Measurements from ENCODE around the gene CLCF1.
"Not testable (repeated sequence)": the region's sequence is repeated elsewhere in the genome, so short reads cannot be mapped to it uniquely, and the experiment has no call there.

- TF ChIP-seq POLR2AphosphoS5, CTCF, EP300, POLR2A (IDR thresholded peaks at IDR 0.05): not testable (repeated sequence)
Measured at GRCh38 chr11:67403085-67403484, 29.7 kb upstream of the CLCF1 start.

Measured in stomach (tissue), 4 donors.